DND-41 (cell line): Measurements from ENCODE around the gene IL20RB.

Source experiments
- CTCF ChIP-seq: IDR thresholded peaks from 2 replicates; pipeline ENCODE4 v1.5.1; 2012; ENCODE audit warnings: borderline replicate concordance, low read length, moderate library complexity, mild to moderate bottlenecking; ENCODE audit not compliant: poor library complexity, severe bottlenecking; ENCODE audit errors: extremely low read depth
- EZH2 ChIP-seq: IDR thresholded peaks from 3 replicates; pipeline ENCODE4 v1.6.1; 2012; ENCODE audit warnings: borderline replicate concordance, low read depth, mild to moderate bottlenecking, moderate library complexity, low read length, inconsistent platforms; ENCODE audit not compliant: severe bottlenecking

DNA sequence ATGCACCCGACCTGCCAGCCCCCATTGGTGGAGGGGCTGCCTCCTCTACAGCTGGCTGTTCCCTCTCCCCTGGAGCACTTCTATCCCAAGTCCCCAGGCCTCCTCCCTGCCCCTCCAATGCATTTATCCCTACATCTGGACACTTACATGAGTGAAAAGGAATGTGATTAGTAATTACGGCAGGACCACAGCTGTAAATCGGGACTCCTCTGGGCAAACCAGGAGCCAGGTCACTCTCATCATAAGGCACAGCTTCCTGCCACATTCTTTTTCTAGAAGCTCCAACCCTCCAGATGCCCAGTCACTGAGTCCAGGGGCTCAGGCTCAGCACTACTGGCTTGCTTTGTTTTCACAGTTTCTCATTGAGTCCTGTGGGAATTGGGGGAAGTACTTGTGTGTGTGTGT is 54.3 kb downstream of the IL20RB start:
- TF ChIP-seq CTCF (no peak), EZH2 (no peak)
